Pons (tissue), 1 donor: ENCODE measurements around the gene KLHL14.
"Not testable (repeated sequence)": the region's sequence is repeated elsewhere in the genome, so short reads cannot be mapped to it uniquely, and the experiment has no call there.

Experiments used
- DNase-seq: peaks from one replicate; pipeline ENCODE4 v3.0.0-alpha.2; 2016; ENCODE audit warnings: low spot score

Gene KLHL14

GRCh38 chr18:32637659-32638058 lies 135.2 kb downstream of the KLHL14 start:
- not testable (repeated sequence) for DNase-seq

- no peak for DNase-seq
Measured at GRCh38 chr18:32637226-32637625, 135.6 kb downstream of the KLHL14 start.

- DNase-seq = no peak
Measured at GRCh38 chr18:32634876-32635431, 137.9 kb downstream of the KLHL14 start.

- DNase-seq = no peak
Measured at GRCh38 chr18:32629981-32630700, 142.7 kb downstream of the KLHL14 start.

- no peak for DNase-seq
Measured at GRCh38 chr18:32629292-32629691, 143.5 kb downstream of the KLHL14 start.

GRCh38 chr18:32624182-32624723 lies 148.6 kb downstream of the KLHL14 start:
- DNase-seq = no peak

- DNase-seq = no peak
Measured at GRCh38 chr18:32623563-32623962, 149.3 kb downstream of the KLHL14 start.
